ENCODE results near the gene MORC4. TPM values are rescaled to one million over a fixed set of nuclear protein-coding genes. Genes with fewer than 3 reads are reported as not detected.

The MORC4 gene
- total RNA-seq, 1 donor from 2014 or later = 10.8 TPM

DNA sequence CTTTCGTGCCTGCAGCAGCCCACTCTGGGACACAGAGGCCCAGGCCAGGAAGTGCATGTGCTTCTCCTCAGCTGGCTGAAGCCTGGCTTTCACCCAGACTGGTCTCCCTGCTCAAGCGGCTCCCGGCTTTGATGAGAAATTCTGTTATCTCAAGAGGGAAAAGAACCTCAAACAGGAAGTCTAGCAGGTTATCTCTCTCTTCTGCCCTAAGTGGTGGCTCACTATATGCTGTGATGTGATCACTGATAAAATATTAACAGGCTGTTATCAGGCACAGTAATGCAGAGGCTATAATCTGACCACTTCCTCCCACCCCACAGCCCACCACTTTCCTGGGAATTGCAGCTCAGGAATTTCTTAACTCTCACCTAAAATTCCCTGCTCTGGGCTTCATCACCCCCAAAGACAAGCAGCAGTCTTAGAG, 66.5 kb downstream of the MORC4 start:
- ATAC-seq (peak; percentile 70 to 73), DNase-seq (no peak)
- TF ChIP-seq, protein P1, sequence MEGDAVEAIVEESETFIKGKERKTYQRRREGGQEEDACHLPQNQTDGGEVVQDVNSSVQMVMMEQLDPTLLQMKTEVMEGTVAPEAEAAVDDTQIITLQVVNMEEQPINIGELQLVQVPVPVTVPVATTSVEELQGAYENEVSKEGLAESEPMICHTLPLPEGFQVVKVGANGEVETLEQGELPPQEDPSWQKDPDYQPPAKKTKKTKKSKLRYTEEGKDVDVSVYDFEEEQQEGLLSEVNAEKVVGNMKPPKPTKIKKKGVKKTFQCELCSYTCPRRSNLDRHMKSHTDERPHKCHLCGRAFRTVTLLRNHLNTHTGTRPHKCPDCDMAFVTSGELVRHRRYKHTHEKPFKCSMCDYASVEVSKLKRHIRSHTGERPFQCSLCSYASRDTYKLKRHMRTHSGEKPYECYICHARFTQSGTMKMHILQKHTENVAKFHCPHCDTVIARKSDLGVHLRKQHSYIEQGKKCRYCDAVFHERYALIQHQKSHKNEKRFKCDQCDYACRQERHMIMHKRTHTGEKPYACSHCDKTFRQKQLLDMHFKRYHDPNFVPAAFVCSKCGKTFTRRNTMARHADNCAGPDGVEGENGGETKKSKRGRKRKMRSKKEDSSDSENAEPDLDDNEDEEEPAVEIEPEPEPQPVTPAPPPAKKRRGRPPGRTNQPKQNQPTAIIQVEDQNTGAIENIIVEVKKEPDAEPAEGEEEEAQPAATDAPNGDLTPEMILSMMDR (IDR thresholded peaks at IDR 0.05) = no peak
- Histone ChIP-seq H3K9me3 (no peaks in the 10 kb centered on the region), H3K4me1 (no peaks in the 10 kb centered on the region), H3K27ac (no peak overlapping the region), H3K36me3 (no peaks in the 10 kb centered on the region), H3K4me3 (no peak overlapping the region), H3K27me3 (ENCODE audit: low read depth) (no peaks in the 10 kb centered on the region)
- intact Hi-C loops (cut with DNase I) = no loop called here

DNA sequence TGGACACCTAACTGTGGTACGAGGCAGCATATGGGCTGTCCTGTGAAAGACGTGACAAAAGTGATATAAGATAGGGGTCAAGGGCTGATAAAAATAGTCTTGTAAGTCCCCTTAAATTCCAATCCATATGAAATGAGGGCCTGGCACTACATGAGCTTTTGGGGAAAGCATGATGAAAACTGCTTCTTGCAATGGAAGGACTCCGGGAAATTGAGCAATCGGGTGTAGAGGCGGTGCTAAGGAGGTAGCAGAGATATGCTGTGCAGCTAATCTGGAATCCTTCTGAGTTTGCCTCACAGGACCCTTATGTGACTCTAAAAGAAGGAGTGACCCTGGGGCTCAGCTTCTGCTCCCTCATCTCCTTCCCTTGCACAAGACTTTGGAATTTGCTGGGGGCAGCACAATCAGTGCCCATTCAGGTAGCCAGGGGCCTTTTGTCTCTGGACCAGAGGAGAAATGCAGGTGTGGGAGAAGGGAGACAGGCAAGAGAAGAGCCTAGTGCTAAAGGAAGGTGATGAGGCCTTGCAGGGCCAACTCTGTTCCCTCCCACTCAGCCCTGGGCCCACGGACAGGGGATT, 67.0 kb downstream of the MORC4 start:
- TF ChIP-seq, protein P1 (IDR thresholded peaks at IDR 0.05) = no peak
- H3K27ac ChIP-seq = no peak overlapping the region
- peak; percentile 42 to 72 for ATAC-seq
- H3K4me1 ChIP-seq = no peaks in the 10 kb centered on the region
- no peaks in the 10 kb centered on the region for H3K27me3 ChIP-seq (ENCODE audit: low read depth)
- DNase-seq = no peak
- no peak overlapping the region for H3K4me3 ChIP-seq
- no peaks in the 10 kb centered on the region for H3K36me3 ChIP-seq
- H3K9me3 ChIP-seq = no peaks in the 10 kb centered on the region
- intact Hi-C loops (cut with DNase I) = no loop called here

DNA sequence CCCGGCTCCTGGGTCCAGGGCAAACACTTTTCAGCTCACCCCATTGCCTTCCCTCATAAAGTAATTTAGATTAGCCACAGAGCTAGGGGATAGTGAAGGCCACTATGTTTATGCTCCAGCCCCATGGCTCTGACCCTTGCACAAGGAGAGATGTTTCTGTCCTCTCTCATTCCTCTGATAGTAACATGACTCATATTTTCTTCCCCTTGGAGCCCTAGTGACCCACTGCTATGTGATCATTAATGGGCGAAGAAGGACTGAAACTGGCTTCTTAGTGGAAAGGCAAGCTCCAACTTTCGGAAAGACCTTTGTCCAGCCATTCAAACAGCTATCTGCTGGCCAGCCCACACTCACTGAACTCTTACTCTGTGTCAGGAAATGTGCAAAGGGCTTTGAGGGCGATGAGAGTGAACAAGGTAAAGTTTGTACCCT, 67.5 kb downstream of the MORC4 start:
- H3K9me3 ChIP-seq = no peaks in the 10 kb centered on the region
- H3K4me3 ChIP-seq = no peak overlapping the region
- H3K27ac ChIP-seq = no peak overlapping the region
- TF ChIP-seq, protein P1 (IDR thresholded peaks at IDR 0.05) = no peak
- H3K27me3 ChIP-seq (ENCODE audit: low read depth) = no peaks in the 10 kb centered on the region
- peak in 1 of 2 donors; percentile 25 for ATAC-seq
- intact Hi-C loops (cut with DNase I) = no loop called here
- H3K36me3 ChIP-seq = no peaks in the 10 kb centered on the region
- no peak for DNase-seq
- no peaks in the 10 kb centered on the region for H3K4me1 ChIP-seq

DNA sequence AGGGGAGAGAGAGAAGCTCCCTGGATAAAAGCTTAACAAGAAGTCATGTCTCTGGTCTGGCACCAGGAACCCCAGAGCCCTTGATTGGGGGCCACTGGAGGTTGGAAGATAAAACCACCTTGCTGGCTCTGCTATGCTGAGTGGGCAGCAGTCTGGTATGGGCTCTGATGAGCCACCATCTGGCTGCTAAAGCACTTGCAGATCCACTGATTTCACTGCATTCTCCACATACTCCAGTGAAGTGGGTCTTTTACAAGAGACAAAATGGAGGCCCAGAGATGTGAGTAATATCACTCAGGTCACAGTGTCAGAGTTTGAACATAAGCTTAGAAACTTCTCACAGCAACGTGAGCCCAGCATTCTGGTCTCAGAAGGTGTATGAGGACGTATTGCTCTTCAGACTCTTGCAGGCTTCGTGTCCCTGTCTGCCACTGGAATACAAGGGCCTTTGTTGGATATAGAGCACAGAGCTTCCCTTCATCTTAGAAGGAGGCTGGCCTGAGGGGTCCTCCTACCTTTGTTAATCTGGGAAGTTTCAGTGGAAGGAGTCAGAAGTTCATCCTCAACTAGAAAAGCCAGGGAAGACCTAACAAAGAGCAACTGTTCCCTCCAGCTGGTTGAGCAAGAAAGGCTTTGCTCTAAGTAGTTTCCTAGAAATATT, 68.1 kb downstream of the MORC4 start:
- ATAC-seq (no peak), DNase-seq (no peak)
- Histone ChIP-seq H3K27ac (no peak overlapping the region), H3K9me3 (no peaks in the 10 kb centered on the region), H3K36me3 (no peaks in the 10 kb centered on the region), H3K27me3 (ENCODE audit: low read depth) (no peaks in the 10 kb centered on the region), H3K4me3 (no peak overlapping the region), H3K4me1 (no peaks in the 10 kb centered on the region)
- intact Hi-C loops (cut with DNase I) = no loop called here
- TF ChIP-seq, protein P1 (IDR thresholded peaks at IDR 0.05) = no peak

DNA sequence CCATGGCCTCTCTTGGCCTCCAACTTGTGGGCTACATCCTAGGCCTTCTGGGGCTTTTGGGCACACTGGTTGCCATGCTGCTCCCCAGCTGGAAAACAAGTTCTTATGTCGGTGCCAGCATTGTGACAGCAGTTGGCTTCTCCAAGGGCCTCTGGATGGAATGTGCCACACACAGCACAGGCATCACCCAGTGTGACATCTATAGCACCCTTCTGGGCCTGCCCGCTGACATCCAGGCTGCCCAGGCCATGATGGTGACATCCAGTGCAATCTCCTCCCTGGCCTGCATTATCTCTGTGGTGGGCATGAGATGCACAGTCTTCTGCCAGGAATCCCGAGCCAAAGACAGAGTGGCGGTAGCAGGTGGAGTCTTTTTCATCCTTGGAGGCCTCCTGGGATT, 71.8 kb downstream of the MORC4 start:
- Histone ChIP-seq H3K27me3 (ENCODE audit: low read depth) (no peaks in the 10 kb centered on the region), H3K36me3 (no peaks in the 10 kb centered on the region), H3K27ac (no peak overlapping the region), H3K4me3 (no peak overlapping the region), H3K9me3 (no peaks in the 10 kb centered on the region), H3K4me1 (no peaks in the 10 kb centered on the region)
- ATAC-seq (no peak), DNase-seq (no peak)
- TF ChIP-seq, protein P1 (IDR thresholded peaks at IDR 0.05) = no peak
- intact Hi-C loops (cut with DNase I) = no loop called here

All from lower lobe of right lung (tissue), 2 donors.